Measurements from ENCODE around the gene OR52N1. TPM values are rescaled to one million over a fixed set of nuclear protein-coding genes. Genes with fewer than 3 reads are reported as not detected.

OR52N1 gene
- under 1 TPM in 1 of 2 donors, not detected in 1; 0.42 TPM for total RNA-seq

GRCh38 chr11:5791165-5791564, at the start of gene OR52N1:
TSS of gene OR52N1 (minus strand) at chr11:5791265. CDS start at chr11:5788816, 2,449 bp downstream.
- no peak for ATAC-seq (ENCODE audit: insufficient number of reproducible peaks, low FRiP score, low read depth)
- no peak for TF ChIP-seq CTCF (IDR thresholded peaks at IDR 0.05)

GRCh38 chr11:5837695-5838094, 46.6 kb upstream of the OR52N1 start:
- no peak for ATAC-seq (ENCODE audit: insufficient number of reproducible peaks, low FRiP score, low read depth)

More at GRCh38 chr11:5791165-5791564, at the start of gene OR52N1:
- Histone ChIP-seq H3K27me3 (replicated peaks; ENCODE audit: insufficient read depth) (no peaks in the 10 kb centered on the region), H3K4me3 (no peak within 1 kb of the TSS), H3K27ac (no peak within 1 kb of the TSS), H3K4me1 (ENCODE audit: control insufficient read depth in 1 of 2, low read depth in 2 of 2) (no peaks in the 10 kb centered on the region), H3K36me3 (no peaks in the 10 kb centered on the region), H3K9me3 (no peaks in the 10 kb centered on the region)
- DNase-seq (ENCODE audit: low spot score), result no peak

GRCh38 chr11:5833446-5833845, 42.4 kb upstream of the OR52N1 start:
- Histone ChIP-seq H3K36me3 (no peaks in the 10 kb centered on the region), H3K27ac (no peak overlapping the region), H3K9me3 (no peaks in the 10 kb centered on the region), H3K4me1 (ENCODE audit: control insufficient read depth in 1 of 2, low read depth in 2 of 2) (no peaks in the 10 kb centered on the region), H3K27me3 (replicated peaks; ENCODE audit: insufficient read depth) (no peaks in the 10 kb centered on the region), H3K4me3 (no peak overlapping the region)
- TF ChIP-seq CTCF (IDR thresholded peaks at IDR 0.05), result no peak
- DNase-seq (ENCODE audit: low spot score) (no peak), ATAC-seq (ENCODE audit: insufficient number of reproducible peaks, low FRiP score, low read depth) (no peak)

More at GRCh38 chr11:5837695-5838094, 46.6 kb upstream of the OR52N1 start:
- H3K36me3 ChIP-seq, result no peaks in the 10 kb centered on the region
- H3K9me3 ChIP-seq, result no peaks in the 10 kb centered on the region
- TF ChIP-seq CTCF (IDR thresholded peaks at IDR 0.05), result no peak
- H3K27ac ChIP-seq, result no peak overlapping the region
- no peak for DNase-seq (ENCODE audit: low spot score)
- H3K4me1 ChIP-seq (ENCODE audit: control insufficient read depth in 1 of 2, low read depth in 2 of 2), result no peaks in the 10 kb centered on the region
- H3K27me3 ChIP-seq (replicated peaks; ENCODE audit: insufficient read depth), result no peaks in the 10 kb centered on the region
- no peak overlapping the region for H3K4me3 ChIP-seq

- ATAC-seq (ENCODE audit: insufficient number of reproducible peaks, low FRiP score, low read depth) (no peak), DNase-seq (ENCODE audit: low spot score) (no peak)
- no peak for TF ChIP-seq CTCF (IDR thresholded peaks at IDR 0.05)
- Histone ChIP-seq H3K9me3 (no peaks in the 10 kb centered on the region), H3K27ac (no peak overlapping the region), H3K36me3 (no peaks in the 10 kb centered on the region), H3K27me3 (replicated peaks; ENCODE audit: insufficient read depth) (no peaks in the 10 kb centered on the region), H3K4me1 (ENCODE audit: control insufficient read depth in 1 of 2, low read depth in 2 of 2) (no peaks in the 10 kb centered on the region), H3K4me3 (no peak overlapping the region)
Measured at GRCh38 chr11:5831196-5831829, 40.2 kb upstream of the OR52N1 start.

- peak overlapping the region; percentile 1 for H3K4me3 ChIP-seq
- no peak for ATAC-seq (ENCODE audit: insufficient number of reproducible peaks, low FRiP score, low read depth)
- H3K27me3 ChIP-seq (replicated peaks; ENCODE audit: insufficient read depth), result no peaks in the 10 kb centered on the region
- H3K9me3 ChIP-seq, result no peaks in the 10 kb centered on the region
- no peaks in the 10 kb centered on the region for H3K4me1 ChIP-seq (ENCODE audit: control insufficient read depth in 1 of 2, low read depth in 2 of 2)
- H3K36me3 ChIP-seq, result no peaks in the 10 kb centered on the region
- DNase-seq (ENCODE audit: low spot score), result no peak
- TF ChIP-seq CTCF (IDR thresholded peaks at IDR 0.05), result no peak
- H3K27ac ChIP-seq, result no peak overlapping the region
Measured at GRCh38 chr11:5818245-5818886, 27.3 kb upstream of the OR52N1 start.

Data from thoracic aorta (tissue), 2 donors.